HepG2 (cell line): Measurements from ENCODE around the gene RABGGTA. TPM values are rescaled to one million over a fixed set of nuclear protein-coding genes. Genes with fewer than 3 reads are reported as not detected.

Experiments
- KDM5B ChIP-seq: sonication (generic); formaldehyde crosslinking; IDR thresholded peaks from 2 replicates; pipeline ENCODE4 v1.4.0; 2020; ENCODE audit warnings: missing genetic modification reagents, mild to moderate bottlenecking, borderline replicate concordance
- POGZ ChIP-seq: sonication (generic); formaldehyde crosslinking; IDR thresholded peaks from 2 replicates; pipeline ENCODE4 v1.4.0; 2020; ENCODE audit warnings: mild to moderate bottlenecking, missing genetic modification reagents
- RBFOX2 ChIP-seq: fragments of 200-400 bp; formaldehyde crosslinking; IDR thresholded peaks from 2 replicates; pipeline ENCODE4 v1.6.1; 2017; ENCODE audit warnings: low read depth, mild to moderate bottlenecking, low read length
- RNF2 ChIP-seq: fragments of 450-650 bp; conservative IDR thresholded peaks from 2 replicates; pipeline ENCODE4 v1.6.1; 2016; ENCODE audit warnings: low read depth
- SIN3A ChIP-seq: IDR thresholded peaks from 2 replicates; pipeline ENCODE4 v1.6.1; 2011; ENCODE audit warnings: low read depth, mild to moderate bottlenecking, control low read depth, low read length, borderline replicate concordance
- TBL1XR1 ChIP-seq: fragments of 150-350 bp; IDR thresholded peaks from 2 replicates; pipeline ENCODE4 v1.6.1; 2014; ENCODE audit warnings: borderline replicate concordance, low read length; ENCODE audit not compliant: partially characterized antibody
- ZNF160 ChIP-seq: sonication (generic); formaldehyde crosslinking; IDR thresholded peaks from 2 replicates; pipeline ENCODE4 v1.8.0; 2022; ENCODE audit warnings: mild to moderate bottlenecking, inconsistent platforms, missing genetic modification reagents
- ZNF780A ChIP-seq: sonication (generic); formaldehyde crosslinking; IDR thresholded peaks from 2 replicates; pipeline ENCODE4 v1.8.0; 2022; ENCODE audit warnings: mild to moderate bottlenecking, missing genetic modification reagents, moderate library complexity
- polyA plus RNA-seq, 8 experiments: library from polyadenylated mRNA; depleted of rRNA in 3 of 8; stranded (reverse) in 7 of 8; unstranded in 1 of 8; fragments of >200 nt; fragmentation: Illumina TruSeq in 4 of 8; extraction: Trizol in 4 of 8; gene quantifications; 2 replicates each; pipeline versions ENCODE4 v1.2.1 to v1.2.3, GENCODE V29; 2011 to 2016; ENCODE audit warnings: low read depth in 4 of 8, missing spikeins in 1 of 8, mixed read lengths in 1 of 8; ENCODE audit not compliant: insufficient read depth in 1 of 8
- total RNA-seq, 5 experiments: library from RNA; depleted of rRNA; stranded (reverse); fragments of >200 nt; fragmentation: Illumina TruSeq; extraction: Trizol; gene quantifications; 2 replicates each; pipeline ENCODE4 v1.2.3, GENCODE V29; 2016; ENCODE audit warnings: low read depth in 1 of 5
- TF ChIP-seq, protein P1 (sequence below): IDR thresholded peaks from 2 replicates; pipeline ENCODE4 v1.6.1; 2016; ENCODE audit warnings: low read depth, missing genetic modification reagents, missing compliant biosample characterization
- TF ChIP-seq, protein P2 (sequence below): sonication (generic); formaldehyde crosslinking; IDR thresholded peaks from 2 replicates; pipeline ENCODE4 v1.5.0; 2020; ENCODE audit warnings: missing genetic modification reagents
- TF ChIP-seq, protein P3 (sequence below), 2 experiments: sonication (generic) in 1 of 2; formaldehyde crosslinking in 1 of 2; IDR thresholded peaks; 2 replicates each; pipeline versions ENCODE4 v1.4.0 to v1.6.1; 2016 to 2020; ENCODE audit warnings: borderline replicate concordance in 1 of 2, low read depth in 1 of 2, mild to moderate bottlenecking in 1 of 2, missing genetic modification reagents in 1 of 2

RABGGTA gene
- total and polyA plus RNA-seq, 2 of the 13 experiments (the other 11 are each of a cell fraction or from before 2014, with no cell fraction given): 57.9 to 90.8 TPM

DNA sequence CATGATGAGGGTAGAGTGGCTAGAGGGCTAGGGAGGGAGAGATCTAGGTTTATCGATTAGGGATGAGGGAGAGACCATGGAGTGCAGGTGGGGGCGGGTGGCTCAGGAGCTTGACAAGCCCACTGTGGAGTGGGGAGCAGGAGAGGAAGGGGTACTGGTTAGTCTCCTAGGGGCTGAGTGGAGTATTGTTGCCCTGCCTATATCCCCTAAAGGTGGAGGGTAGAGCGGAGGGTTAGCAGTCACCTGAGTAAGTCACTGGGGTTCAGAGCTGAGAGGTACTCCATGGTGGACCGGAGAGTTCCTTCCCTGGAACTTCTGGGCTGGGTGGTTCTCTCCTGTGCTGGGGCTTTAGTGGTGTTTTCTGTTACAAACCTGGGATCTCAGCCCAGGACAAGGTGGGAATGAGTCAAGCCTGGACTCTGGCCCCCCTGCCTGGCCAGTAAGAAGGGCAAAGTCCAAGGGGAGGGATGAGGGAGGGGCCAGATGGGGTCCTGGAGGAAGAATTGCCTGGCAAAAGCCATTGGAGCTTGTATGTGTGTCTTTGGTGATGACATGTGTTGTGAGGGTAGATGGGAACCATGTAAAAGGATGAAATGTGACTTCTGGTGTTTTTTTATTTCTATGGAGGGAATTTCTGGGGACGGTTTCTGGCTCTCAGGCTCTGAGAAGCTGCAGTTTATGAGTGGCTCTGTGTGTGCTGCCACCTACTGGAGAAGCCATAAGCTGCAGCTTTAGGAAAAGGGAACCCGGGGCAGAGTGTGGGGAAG lies 36.4 kb upstream of the RABGGTA start, which contains the start of gene CIDEB (continued):
- TF ChIP-seq, protein P1, sequence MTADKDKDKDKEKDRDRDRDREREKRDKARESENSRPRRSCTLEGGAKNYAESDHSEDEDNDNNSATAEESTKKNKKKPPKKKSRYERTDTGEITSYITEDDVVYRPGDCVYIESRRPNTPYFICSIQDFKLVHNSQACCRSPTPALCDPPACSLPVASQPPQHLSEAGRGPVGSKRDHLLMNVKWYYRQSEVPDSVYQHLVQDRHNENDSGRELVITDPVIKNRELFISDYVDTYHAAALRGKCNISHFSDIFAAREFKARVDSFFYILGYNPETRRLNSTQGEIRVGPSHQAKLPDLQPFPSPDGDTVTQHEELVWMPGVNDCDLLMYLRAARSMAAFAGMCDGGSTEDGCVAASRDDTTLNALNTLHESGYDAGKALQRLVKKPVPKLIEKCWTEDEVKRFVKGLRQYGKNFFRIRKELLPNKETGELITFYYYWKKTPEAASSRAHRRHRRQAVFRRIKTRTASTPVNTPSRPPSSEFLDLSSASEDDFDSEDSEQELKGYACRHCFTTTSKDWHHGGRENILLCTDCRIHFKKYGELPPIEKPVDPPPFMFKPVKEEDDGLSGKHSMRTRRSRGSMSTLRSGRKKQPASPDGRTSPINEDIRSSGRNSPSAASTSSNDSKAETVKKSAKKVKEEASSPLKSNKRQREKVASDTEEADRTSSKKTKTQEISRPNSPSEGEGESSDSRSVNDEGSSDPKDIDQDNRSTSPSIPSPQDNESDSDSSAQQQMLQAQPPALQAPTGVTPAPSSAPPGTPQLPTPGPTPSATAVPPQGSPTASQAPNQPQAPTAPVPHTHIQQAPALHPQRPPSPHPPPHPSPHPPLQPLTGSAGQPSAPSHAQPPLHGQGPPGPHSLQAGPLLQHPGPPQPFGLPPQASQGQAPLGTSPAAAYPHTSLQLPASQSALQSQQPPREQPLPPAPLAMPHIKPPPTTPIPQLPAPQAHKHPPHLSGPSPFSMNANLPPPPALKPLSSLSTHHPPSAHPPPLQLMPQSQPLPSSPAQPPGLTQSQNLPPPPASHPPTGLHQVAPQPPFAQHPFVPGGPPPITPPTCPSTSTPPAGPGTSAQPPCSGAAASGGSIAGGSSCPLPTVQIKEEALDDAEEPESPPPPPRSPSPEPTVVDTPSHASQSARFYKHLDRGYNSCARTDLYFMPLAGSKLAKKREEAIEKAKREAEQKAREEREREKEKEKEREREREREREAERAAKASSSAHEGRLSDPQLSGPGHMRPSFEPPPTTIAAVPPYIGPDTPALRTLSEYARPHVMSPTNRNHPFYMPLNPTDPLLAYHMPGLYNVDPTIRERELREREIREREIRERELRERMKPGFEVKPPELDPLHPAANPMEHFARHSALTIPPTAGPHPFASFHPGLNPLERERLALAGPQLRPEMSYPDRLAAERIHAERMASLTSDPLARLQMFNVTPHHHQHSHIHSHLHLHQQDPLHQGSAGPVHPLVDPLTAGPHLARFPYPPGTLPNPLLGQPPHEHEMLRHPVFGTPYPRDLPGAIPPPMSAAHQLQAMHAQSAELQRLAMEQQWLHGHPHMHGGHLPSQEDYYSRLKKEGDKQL (CRISPR knock-in tag): peak; percentile 72; the same call in 1 of the 2 replicates
- TF ChIP-seq, protein P2, sequence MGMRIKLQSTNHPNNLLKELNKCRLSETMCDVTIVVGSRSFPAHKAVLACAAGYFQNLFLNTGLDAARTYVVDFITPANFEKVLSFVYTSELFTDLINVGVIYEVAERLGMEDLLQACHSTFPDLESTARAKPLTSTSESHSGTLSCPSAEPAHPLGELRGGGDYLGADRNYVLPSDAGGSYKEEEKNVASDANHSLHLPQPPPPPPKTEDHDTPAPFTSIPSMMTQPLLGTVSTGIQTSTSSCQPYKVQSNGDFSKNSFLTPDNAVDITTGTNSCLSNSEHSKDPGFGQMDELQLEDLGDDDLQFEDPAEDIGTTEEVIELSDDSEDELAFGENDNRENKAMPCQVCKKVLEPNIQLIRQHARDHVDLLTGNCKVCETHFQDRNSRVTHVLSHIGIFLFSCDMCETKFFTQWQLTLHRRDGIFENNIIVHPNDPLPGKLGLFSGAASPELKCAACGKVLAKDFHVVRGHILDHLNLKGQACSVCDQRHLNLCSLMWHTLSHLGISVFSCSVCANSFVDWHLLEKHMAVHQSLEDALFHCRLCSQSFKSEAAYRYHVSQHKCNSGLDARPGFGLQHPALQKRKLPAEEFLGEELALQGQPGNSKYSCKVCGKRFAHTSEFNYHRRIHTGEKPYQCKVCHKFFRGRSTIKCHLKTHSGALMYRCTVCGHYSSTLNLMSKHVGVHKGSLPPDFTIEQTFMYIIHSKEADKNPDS: no peak
- TF ChIP-seq RNF2 (no peak; the same call in 1 of the 2 replicates), POGZ (CRISPR knock-in tag) (peak; percentile 88), ZNF160 (peak; percentile 80), ZNF780A (CRISPR knock-in tag) (no peak), RBFOX2 (peak; percentile 65), SIN3A (peak; percentile 84), TBL1XR1 (peak; percentile 41), KDM5B (CRISPR knock-in tag) (peak; percentile 72)
- TF ChIP-seq, protein P3, sequence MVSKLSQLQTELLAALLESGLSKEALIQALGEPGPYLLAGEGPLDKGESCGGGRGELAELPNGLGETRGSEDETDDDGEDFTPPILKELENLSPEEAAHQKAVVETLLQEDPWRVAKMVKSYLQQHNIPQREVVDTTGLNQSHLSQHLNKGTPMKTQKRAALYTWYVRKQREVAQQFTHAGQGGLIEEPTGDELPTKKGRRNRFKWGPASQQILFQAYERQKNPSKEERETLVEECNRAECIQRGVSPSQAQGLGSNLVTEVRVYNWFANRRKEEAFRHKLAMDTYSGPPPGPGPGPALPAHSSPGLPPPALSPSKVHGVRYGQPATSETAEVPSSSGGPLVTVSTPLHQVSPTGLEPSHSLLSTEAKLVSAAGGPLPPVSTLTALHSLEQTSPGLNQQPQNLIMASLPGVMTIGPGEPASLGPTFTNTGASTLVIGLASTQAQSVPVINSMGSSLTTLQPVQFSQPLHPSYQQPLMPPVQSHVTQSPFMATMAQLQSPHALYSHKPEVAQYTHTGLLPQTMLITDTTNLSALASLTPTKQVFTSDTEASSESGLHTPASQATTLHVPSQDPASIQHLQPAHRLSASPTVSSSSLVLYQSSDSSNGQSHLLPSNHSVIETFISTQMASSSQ (IDR thresholded peaks at IDR 0.05; ENCODE audit: low read depth): 0 out of 2 replicates have a peak, but pooled peaks have one; percentile 38
- TF ChIP-seq, protein P3 (CRISPR knock-in tag; IDR thresholded peaks at IDR 0.05; ENCODE audit: borderline replicate concordance): peak; percentile 75; the same call in 1 of the 2 replicates
